Middle frontal gyrus (tissue), 1 donor: ENCODE measurements around the gene ATG13.
A peak's percentile ranks its signal among the peaks of the same experiment; 100 is the strongest.
"Not testable (repeated sequence)": the region's sequence is repeated elsewhere in the genome, so short reads cannot be mapped to it uniquely, and the experiment has no call there.

Experiments
- DNase-seq: peaks from one replicate; pipeline ENCODE4 v3.0.0-alpha.2; 2015; ENCODE audit warnings: low spot score; ENCODE audit errors: extremely low spot score

Gene ATG13

DNA sequence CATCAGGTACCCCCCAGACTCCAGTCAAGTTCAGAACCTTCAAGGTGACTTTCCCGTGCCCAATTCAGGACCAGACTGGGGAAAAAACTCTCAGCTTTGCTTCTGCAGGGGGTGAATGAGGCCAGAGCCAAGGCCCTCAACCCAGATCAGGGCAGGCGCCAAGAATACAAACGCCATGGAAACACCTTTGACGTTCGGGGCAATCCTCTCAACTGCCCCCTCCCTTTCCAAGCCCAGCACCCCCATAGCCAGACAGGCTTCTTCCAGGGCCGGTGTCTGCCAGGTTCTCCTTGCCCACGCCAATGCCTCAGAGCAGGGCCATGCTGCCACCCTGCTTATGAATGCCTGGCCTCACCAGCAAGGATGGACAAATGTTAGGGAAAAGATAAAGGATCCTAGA lies 77.3 kb downstream of the ATG13 start:
- no peak for DNase-seq

DNA sequence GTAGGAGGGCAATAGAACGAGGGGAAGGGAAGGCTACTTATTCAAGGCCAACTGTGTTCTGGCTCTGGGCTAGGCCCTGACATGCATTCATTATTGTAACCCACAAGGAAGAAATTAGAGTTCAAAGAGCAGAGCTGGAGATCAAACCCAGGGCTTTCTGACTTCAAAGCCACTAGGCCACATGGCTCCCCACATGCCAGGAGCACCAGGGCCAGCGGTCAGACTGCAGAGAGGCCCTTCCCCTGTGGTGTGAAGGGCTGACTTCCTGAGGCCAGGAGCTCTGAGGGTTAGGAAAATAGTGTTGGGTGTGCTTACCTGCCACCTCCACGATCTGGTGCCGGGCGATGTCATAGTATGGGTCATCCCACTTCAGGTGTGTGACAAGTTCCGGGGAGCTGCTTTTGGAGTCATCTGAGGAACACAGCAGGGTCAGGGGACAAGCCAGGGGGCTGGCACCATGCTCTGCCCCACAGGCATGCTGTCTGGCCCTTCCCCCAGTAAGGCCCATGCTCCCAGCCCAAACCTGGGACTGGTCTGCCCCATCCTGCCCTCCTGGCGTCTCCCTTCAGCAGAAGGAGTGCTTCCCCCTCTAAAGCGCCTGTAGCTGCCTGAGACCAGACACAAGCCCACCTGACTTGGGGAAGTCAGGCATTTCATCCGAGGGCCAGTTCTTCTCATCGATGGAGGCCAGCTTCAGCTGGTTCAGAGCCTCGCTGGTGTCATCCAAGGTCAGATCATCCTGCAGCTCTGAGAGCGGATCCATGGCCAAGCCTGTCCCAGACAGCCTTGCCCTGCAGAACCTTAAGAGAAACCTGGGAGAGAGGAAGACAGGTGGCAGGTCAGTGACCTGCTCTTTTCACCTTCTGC lies 78.2 kb downstream of the ATG13 start:
- no peak for DNase-seq

DNA sequence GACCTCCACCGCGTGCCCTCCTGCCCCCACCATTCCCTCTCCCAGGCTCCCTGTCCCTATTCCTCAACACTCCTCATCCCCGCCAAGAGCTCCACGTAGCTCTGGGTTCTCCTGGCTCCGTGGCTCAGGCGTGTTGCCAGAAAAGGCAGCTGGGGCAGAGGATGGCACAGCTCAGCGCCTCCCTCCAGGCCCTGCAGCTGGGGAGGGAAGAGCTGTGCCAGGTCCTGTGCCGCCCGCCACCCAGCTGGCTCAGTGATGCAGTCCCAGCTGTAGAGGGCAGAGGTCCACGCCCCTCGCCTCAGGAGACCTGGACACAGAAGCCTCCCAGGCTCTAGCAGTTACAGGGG lies 78.8 kb downstream of the ATG13 start:
- DNase-seq = peak; percentile 88

DNA sequence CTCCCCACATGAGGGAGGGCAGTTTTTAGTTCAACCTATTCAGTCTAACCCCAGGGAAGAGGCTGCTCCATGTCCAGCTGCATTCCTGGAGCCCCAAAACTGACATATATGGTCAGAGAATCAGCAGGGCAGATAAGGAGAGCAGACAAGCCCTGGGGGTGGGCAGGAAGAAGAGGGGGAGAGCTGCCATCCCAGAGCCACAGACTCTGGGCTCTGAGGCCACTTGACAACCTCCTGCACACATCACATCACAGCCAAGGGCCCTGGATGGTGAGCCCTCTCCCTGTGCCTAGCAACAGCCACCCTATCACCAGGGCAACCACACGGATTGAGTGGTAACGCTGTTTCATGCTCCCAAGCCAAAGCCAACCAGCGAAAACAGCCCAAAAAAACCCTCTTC lies 80.0 kb downstream of the ATG13 start:
- DNase-seq = no peak

DNA sequence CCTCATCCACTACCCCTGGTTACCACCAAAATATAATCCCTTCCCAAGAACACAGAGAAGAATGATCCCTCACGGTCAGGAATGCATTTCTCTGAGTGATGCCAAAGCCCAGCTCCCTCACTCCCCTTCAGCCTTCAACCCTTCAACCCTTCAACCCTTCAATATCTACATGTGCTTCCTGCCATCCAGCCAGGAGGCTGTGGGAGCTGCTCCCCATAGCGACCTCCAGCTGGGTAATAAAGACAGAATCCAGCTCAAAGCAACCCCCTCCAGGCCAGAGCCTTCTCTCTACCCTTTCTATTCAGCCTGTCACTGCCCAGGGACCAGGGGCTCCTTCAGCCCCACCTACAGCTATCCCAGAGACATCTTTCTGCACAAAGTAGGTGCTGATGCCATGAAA lies 80.4 kb downstream of the ATG13 start:
- DNase-seq = no peak

DNA sequence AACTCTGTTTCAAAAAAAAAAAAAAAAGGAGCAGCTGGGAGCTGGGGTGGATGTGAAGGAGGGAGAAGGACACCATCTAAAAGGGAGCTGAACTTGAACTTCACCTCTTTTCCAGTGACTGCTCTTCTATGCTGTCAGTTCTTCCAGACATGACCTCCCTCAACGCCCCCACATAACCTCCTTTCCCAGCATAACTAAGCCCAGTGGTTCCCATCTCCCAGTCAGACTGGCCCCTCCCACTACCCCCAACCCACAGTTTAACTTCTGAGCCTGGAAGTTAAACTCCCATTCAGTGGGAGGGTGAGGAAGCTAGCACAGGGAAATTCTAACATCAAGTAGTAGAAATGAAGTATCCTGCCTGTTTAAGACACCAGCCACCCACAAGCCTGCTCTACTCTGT lies 81.2 kb downstream of the ATG13 start:
- DNase-seq = no peak

DNA sequence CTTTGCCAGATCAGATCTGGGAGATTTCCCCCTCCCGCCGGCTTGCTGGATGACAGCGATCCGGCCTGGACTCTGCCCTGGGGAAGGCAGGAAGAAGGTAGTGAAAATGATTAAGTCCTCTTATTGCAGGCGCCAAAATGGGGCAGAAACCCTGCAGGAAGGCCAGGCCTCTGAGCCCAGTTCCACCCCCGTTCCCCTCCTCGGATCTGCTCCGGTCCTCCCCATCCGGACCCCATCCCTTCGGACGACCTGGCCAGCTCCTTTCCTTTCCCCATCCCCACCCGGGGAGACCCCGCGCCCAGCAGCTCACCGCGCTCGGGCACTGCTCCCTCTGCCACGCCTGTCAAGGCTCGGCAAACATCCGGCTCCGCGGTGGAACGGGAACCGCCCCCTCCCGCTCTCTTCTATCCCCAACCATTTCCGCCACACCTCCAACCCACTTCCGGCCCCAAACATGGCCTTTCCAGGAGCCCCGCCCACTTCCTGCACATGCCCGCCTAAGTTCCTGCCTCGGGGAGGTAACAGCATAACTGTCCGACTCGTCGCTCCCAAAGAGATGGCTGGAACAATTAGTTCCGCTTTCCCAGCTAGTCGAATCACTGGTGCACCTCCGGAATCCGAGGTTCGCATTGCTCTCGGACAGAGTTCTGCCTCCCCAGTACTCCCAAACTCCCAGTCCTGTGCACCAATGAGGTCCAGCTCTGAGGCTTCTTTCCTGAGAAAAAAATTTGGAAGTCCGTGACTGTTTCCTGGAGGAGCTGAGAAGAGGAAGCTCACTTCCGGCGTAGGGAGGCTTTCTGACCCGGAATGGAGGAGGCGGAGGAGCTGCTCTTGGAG lies 83.1 kb downstream of the ATG13 start, which contains the start of the genes ARHGAP1 and ZNF408:
Gene ARHGAP1 (minus strand): TSS at position 379 of the 837 bp plus-strand sequence. CDS start 4,512 bp downstream, outside the sequence.
Gene ZNF408 (plus strand): TSS at position 791 of the 837 bp plus-strand sequence. CDS start 17 bp downstream, at position 808.
- DNase-seq = peak; percentile 96

DNA sequence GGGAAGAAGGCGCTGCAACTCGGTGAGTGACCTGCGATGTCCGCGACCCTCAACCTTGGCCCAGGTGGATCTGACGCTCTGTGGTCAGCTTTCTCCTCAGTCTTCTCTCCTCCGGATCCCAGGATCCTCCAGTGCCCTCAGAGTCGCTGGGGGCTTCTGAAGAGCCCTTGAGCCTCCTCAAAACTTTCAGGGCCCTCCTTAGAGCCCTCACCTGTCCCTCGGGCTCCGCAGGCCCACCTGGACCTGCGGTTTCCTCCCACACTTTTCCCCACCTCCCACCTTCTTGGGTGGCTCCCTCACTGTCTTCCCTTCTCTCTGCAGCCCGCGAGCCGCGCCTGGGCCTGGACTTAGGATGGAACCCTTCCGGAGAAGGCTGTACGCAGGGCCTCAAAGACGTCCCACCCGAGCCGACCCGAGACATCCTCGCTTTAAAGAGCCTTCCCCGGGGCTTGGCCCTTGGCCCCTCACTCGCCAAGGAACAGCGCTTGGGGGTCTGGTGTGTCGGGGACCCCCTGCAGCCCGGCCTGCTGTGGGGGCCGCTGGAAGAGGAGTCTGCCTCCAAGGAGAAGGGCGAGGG lies 83.8 kb downstream of the ATG13 start:
- no peak for DNase-seq

DNA sequence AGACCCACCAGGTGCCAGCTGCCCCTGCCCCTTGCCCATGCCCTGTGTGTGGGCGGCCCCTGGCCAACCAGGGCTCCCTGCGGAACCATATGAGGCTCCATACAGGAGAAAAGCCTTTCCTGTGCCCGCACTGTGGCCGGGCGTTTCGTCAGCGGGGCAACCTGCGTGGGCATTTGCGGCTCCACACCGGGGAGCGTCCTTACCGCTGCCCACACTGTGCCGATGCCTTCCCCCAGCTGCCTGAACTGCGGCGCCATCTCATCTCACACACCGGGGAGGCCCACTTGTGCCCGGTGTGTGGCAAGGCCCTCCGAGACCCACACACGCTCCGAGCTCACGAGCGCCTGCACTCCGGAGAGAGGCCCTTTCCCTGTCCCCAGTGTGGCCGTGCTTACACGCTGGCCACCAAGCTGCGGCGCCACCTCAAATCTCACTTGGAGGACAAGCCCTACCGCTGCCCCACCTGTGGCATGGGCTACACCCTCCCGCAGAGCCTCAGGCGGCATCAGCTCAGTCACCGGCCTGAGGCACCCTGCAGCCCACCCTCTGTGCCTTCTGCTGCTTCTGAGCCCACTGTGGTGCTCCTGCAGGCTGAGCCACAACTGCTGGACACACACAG lies 87.8 kb downstream of the ATG13 start:
- no peak for DNase-seq

DNA sequence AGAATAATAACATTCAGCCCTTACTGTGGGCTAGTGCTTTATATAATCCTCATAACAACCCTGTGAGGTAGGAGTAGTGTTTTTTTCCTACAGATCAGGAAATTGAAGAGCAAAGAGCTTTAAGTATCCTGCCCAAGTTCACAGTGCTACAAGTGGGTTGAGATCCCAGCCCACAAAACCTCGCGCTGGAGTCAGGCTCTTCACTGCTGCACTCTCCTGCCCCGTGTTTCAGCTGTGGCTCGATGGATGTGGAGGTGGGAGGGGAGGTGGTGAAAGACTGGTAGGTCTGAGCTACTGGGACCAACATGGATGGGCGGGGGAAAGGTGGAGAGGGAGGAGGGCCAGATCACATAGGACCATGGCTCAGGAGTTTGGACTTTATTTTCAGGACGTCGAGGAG lies 89.5 kb downstream of the ATG13 start:
- DNase-seq = no peak

DNA sequence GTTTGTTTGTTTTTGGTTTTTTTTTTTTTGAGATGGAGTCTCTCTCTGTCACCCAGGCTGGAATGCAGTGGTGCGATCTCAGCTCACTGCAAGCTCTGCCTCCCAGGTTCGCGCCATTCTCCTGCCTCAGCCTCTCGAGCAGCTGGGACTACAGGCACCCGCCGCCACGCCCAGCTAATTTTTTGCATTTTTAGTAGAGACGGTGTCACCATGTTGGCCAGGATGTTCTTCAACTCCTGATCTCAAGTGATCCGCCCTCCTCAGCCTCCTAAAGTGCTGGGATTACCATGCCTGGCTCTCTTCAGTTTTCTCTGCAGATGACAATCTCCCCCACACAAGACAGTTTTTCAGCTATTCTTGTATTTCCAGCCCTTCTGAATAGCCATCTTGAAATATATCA lies 92.0 kb downstream of the ATG13 start:
- DNase-seq = not testable (repeated sequence)

DNA sequence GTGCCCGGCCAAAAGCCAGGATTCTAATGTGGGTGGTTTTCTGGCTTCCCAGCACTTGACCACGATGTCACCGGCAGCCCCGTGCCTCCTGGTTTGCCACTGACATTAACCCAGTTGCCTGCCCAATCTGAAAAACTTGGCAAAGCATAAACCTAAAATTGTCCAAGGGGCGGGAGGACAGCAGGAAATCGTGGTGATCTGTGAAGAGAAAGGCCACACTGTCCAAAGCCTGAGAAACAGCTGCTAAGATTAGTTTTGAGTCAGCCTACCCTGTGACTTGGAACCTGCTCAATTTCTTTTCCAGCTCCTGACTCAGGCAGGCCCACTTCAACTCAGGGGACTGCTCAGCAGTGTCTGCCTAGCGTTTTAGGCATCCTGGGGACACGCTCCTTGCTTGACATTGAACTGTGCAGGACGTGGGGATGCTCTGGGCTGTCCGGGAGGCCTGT lies 93.5 kb downstream of the ATG13 start:
- DNase-seq = peak; percentile 51

DNA sequence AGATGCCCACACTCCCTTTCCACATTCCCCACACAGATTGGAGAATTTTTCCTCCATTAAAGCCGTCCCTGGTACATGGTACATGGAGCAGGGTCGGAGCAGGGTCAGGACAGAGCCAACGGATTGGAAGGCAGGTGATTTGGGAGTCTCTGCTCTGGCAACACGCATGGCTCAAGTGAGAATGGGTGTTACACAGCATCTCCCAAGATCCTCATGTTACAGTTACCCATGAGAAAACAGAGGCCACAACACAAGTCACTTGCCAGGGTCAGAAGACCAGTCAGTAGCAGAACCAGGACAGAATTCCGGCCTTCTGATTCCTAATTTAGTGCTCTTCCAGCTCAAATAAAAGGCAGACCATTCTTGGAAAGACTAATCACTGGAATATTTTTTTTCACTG lies 94.0 kb downstream of the ATG13 start:
- no peak for DNase-seq

DNA sequence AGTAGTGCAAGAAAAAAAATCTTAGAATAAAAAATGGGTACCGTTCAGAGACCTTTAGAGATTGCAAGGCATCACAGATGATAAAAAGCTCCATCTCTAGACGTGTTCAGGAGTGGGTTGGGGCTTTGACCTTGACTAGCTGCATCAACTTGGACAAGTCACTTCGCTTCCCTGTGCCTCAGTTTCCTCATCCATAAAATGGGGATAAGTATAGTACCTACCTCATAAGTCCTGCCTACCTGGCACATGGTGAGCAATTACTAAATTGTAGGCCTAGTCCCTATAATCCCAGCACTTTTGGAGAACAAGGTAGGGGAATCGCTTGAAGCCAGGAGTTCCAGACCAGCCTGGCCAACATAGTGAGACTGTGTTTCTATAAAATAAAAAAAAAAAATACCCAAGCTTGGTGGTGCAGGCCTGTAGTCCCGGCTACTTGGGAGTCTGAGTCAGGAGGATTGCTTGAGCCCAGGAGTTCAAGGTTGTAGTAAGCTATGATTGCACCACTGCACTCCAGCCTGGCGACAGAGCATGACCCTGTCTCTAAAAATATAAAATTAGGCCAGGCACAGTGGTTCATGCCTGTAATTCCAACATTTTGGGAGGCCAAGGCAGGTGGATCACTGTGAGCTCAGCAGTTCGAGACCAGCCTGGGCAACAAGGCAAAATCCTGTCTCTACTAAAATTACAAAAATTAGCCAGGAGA lies 95.7 kb downstream of the ATG13 start:
- no peak for DNase-seq

DNA sequence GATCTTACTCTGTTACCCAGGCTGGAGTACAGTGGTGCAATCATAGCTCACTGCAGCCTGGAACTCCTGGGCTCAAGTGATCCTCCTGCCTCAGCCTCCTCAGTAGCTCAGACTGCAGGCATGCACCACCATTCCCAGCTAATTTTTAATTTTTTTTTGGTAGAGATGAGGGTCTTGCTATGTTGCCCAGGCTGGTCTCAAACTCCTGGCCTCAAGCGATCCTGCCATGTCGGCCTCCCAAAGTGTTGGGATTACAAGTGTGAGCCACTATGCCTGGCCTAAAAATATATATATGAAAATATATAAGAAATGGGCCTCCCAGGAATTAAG lies 100.4 kb downstream of the ATG13 start:
- DNase-seq = not testable (repeated sequence)

DNA sequence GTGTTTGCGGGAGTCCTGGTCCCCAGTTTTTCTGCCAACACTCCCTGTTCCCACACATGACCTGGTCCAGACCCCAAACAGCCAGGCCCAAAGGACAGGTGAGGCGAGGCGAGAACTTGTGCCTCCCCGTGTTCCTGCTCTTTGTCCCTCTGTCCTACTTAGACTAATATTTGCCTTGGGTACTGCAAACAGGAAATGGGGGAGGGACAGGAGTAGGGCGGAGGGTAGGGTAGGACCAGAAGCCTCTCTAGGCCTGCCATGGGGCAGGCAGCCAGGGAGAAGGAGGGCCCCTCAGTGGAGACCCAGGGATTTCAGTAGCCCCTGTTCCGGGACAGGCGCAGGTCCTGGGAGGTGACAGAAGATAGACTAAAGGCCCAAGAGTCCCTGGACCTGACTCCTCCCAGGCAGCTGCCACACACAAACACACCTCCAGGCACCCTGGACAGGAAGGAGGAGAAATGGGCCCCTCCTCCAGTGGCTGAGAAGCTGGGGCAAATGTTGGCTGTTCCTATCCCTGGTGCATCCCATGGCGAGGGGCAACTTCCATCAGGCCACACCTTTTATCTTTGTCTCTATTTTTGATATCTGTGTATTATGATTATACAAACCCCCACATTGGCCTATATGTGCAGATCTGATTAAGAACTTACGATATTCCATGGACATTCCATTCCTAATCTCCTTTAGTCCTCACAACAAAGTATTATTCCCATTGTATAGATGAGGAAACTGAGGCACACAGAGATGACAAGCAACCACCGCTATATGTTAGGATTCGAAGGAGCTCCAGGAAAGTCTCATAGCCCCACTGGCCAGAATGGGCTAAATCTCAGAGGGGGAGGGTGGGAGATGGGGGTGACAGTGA lies 101.0 kb downstream of the ATG13 start:
- DNase-seq = no peak

DNA sequence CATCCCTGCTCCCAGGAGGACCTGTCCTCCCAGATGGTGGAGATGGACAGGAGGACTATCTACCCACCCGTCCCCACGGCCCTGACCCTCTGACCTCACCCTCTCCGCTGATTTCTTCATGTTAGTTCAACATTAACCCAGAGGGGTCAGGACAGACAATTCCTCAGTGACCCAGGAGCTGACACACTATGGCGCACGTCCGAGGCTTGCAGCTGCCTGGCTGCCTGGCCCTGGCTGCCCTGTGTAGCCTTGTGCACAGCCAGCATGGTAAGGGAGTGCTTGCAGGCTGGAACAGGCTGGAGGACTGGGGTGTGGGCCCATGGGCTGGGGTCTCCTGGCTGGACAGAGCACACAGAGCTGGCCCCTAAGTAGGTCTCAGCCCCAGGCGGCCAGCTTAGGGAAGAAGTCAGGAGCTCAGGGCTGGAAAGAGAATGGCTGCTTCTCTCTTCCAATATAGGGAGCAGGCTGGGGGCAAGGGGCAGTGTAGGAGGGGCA lies 101.7 kb downstream of the ATG13 start, which contains the start of gene F2:
Gene F2 (plus strand): TSS at position 166 of the 495 bp plus-strand sequence. CDS start 23 bp downstream, at position 189.
- no peak for DNase-seq

DNA sequence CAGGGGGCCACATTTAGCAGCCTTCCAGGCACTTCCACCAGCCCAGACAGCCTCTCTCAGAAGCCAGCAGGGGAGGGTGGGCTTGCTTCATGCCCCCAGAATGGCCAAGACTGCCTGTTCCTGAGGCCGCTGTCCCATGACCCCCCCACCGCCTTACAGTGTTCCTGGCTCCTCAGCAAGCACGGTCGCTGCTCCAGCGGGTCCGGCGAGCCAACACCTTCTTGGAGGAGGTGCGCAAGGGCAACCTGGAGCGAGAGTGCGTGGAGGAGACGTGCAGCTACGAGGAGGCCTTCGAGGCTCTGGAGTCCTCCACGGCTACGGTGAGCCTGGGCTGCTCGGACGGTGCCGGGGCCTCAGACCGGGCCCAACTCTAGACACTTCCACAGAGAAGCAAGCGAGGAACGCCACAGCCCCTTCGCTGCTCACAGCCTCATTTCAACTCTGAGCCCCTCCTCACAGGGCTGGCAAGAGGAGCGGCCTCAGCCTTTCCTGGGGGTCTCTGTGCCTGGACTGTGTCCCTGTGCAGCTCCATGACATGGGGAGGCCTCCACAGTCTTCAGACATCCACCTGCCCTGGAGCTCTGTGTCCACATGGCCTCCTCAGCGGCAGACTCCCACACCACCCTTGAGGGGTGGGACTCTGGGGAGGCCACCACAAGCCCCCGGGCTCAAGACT lies 102.3 kb downstream of the ATG13 start:
- no peak for DNase-seq

DNA sequence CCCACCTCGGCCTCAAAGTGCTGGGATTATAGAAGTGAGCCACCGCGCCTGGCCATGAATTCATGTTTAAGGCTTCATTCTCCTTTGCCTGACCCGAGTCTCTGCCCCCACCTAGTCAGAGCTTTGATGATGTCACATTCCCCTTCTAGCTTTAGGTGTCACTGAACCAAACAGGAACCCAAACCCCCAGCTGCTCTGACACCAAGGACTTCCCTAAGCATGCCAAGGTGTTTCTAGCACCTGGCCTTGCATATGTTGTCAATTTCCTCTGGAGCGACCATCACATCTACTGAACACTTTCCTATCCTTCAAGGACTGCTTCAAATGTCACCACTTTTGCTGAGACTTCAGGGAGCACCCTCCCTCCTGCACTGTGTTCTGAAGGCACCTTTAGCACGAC lies 103.9 kb downstream of the ATG13 start:
- no peak for DNase-seq
